Measurements from ENCODE around the gene C19orf12. TPM values are rescaled to one million over a fixed set of nuclear protein-coding genes. Genes with fewer than 3 reads are reported as not detected.

C19orf12 gene
- polyA plus RNA-seq: 10 to 100 TPM; 32.4 to 68.3 (median 60.3) TPM

DNA sequence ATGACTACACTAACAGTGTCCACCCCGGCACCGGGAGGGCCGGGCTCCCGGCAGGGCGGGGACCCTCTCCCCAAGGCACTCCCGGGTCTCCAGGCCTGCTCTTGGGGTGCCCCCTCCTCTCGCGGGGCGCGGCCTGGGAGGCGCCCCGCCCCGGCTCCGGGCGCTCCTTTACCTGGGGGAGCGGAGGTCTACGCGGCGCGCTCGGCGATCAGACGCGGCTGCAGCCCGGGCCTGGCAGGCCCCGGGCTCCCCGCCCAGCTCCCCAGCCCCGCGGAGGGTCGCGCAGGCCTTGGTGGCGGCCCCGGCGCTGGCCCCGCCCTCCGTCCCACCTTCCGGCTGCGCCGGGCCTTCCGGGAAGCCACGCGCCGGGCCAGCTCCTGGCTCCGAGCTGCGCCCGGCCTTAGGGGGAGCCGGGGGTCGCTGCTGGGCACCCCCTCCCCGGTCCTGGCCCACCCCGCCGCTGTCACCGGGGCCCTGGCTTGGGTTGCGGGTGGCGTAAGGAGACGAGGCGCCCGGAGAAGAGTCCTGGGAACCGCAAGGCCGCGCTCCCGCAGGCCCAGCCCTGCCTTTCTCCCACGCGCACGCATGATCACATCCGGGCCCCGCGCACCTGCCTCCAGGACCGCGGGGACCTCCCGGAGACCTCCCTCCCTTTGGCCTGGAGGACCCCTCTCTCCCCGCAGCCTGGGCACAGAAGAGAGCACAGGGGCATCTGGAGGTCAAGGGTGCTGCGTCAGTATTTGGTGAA is at the start of gene C19orf12:
C19orf12 (minus strand) TSS at position 309 of the 748 bp plus-strand sequence. CDS start 6,848 bp downstream, outside the sequence.
- peak; percentile 60 to 71 (median 65) for DNase-seq
- H3K4me1 Mint-ChIP-seq: peaks cover 56 to 62% of the 10 kb centered on the region in 2 donors
- H3K9me3 Mint-ChIP-seq: no peaks in the 10 kb centered on the region
- H3K27me3 Mint-ChIP-seq (ENCODE audit: low read depth in 3 of 3): peaks cover 7 to 23% (median 15%) of the 10 kb centered on the region in 3 donors
- peak within 1 kb of the TSS; percentile 86 to 97 (median 91) for H3K4me3 Mint-ChIP-seq
- H3K27ac Mint-ChIP-seq: peak within 1 kb of the TSS; percentile 92 to 99 (median 94)
- no peaks in the 10 kb centered on the region for H3K36me3 Mint-ChIP-seq

DNA sequence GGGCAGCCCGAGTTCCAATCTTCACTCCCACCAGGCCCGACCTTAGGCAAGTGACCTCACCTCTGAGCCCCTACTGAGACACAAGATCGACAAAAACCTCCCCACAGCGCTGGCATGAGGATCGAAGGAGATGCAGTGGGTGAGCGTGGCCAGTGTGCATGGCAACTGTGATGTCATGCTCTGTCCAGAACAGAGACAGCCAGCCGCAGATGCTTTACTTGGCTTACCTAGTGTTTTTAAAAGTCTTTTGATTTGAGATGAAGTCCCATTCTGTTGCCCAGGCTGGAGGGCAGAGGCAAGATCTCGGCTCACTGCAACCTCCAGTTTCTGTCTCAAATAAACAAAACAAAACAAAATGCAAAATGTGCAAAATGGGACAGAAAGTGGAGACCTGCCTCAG is 49.3 kb upstream of the C19orf12 start:
- no peak for DNase-seq
- H3K27ac Mint-ChIP-seq: no peak overlapping the region

DNA sequence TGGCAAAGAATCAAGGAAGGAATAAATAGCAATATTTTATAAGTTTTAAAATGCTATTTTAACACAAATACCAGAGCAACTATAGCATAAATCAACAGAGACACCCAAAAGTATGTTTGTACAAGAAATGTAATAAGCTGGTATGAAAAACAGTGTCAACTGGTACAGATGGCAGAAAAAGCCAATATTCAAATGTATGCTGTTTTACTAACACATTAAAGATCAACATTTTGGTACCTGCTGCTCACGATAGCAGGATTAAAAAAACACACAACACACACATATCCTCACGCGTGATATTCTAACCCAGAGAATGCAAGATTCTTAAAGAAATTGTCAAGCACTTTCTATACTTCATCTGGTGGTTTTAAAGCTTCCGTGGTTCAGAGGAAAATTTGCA is 48.1 kb upstream of the C19orf12 start:
- Mint-ChIP-seq H3K27ac (no peak overlapping the region), H3K27me3 (ENCODE audit: low read depth in 3 of 3) (peaks cover 0 to 5% (median 5%) of the 10 kb centered on the region in 3 donors), H3K36me3 (no peaks in the 10 kb centered on the region), H3K4me3 (no peak overlapping the region), H3K9me3 (no peaks in the 10 kb centered on the region), H3K4me1 (peaks cover 0 to 2% of the 10 kb centered on the region in 2 donors)
- DNase-seq: no peak

More for the DNA sequence above, 49.3 kb upstream of the C19orf12 start:
- Mint-ChIP-seq H3K27me3 (ENCODE audit: low read depth in 3 of 3) (peaks cover 0 to 7% (median 5%) of the 10 kb centered on the region in 3 donors), H3K4me1 (peaks cover 0 to 2% of the 10 kb centered on the region in 2 donors), H3K4me3 (no peak overlapping the region), H3K9me3 (no peaks in the 10 kb centered on the region), H3K36me3 (no peaks in the 10 kb centered on the region)

DNA sequence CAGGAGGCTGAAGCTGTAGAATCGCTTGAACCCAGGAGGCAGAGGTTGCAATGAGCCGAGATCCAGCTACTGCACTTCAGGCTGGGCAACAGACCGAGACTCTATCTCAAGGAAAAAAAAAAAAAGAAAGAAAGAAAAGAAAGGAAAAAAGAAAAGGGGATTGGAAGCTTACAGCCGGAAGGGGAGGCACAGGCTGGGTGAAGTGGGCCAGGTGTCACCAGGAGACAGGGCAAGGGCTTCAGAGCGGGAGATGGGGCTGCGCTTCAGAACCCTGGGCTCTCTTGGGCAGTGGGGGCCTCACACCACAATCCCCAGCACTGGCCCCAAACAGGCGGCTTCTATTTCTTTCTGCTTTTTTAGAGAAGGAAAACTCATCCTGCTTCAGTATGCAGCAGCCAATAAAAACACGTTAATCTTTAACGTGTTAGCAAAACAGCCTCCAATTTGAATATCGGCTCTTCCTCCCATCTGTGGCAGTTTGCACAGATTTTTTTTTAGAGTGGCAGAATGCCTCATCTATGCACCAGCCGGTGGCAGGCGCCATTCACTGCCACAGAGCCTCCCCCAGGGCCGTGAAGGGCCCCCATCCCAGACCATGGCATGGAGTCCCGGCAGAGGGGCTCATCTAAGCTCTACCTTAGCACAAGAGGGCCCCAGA is 46.6 kb upstream of the C19orf12 start:
- H3K36me3 Mint-ChIP-seq: no peaks in the 10 kb centered on the region
- no peaks in the 10 kb centered on the region for H3K9me3 Mint-ChIP-seq
- H3K4me3 Mint-ChIP-seq: no peak overlapping the region
- no peak for DNase-seq
- H3K27ac Mint-ChIP-seq: no peak overlapping the region
- peaks cover 0 to 2% of the 10 kb centered on the region in 2 donors for H3K4me1 Mint-ChIP-seq
- H3K27me3 Mint-ChIP-seq (ENCODE audit: low read depth in 3 of 3): peaks cover under 1 to 7% (median 3%) of the 10 kb centered on the region in 3 donors

DNA sequence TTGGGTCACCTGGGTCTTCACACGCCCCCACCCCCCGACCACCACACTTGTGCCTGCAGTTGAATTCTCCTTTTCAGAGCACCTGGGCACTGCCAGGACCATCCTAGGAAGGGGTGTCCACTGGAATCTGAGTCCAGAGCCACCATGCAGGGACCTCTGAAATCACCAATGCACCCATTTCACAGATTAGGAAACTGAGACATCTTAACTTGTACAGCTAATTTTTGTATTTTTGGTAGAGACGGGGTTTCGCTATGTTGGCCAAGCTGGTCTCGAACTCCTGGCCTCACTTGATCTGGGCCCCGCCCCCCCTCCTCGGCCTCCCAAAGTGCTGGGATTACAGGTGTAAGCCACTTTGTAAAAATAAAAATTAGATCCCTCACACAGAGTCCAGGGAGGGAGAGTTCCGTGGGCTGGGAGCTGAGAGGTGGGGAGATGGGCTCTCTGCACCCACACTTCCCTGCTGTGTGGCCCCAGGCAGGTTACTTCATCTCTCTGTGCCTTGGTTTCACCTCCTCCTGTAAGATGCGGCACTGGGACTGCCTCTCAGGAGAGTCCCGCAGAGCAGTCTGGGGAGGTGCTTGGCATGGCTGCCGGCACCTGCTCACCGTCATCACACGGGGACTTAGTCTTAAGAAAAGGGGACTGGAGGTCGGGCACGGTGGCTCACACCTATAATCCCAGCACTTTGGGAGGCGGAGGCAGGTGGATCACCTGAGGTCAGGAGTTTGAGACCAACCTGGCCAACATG is 45.9 kb upstream of the C19orf12 start:
- no peak for DNase-seq
- no peaks in the 10 kb centered on the region for H3K36me3 Mint-ChIP-seq
- H3K9me3 Mint-ChIP-seq: no peaks in the 10 kb centered on the region
- H3K27ac Mint-ChIP-seq: no peak overlapping the region
- H3K4me3 Mint-ChIP-seq: peak overlapping the region in 1 of 5 donors; percentile 42
- peaks cover 0 to 7% (median 3%) of the 10 kb centered on the region in 3 donors for H3K27me3 Mint-ChIP-seq (ENCODE audit: low read depth in 3 of 3)
- H3K4me1 Mint-ChIP-seq: peaks cover 0 to 2% of the 10 kb centered on the region in 2 donors

DNA sequence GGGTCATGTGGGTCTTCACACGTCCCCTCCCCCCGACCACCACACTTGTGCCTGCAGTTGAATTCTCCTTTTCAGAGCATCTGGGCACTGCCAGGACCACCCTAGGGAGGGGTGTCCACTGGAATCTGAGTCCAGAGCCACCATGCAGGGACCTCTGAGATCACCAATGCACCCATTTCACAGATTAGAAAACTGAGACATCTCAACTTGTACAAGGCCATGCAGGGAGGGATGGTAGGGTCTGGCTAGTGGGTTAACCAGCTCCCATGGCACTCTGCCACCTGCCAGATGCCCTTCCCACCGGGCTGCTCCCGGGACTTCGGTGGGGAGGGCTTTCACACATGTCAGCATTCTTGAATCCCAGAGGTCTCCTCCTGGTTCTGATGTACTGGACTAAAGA is 44.3 kb upstream of the C19orf12 start:
- Mint-ChIP-seq H3K9me3 (no peaks in the 10 kb centered on the region), H3K36me3 (no peaks in the 10 kb centered on the region), H3K27me3 (ENCODE audit: low read depth in 3 of 3) (peaks cover 0 to 7% (median 3%) of the 10 kb centered on the region in 3 donors), H3K4me1 (peaks cover 0 to 2% of the 10 kb centered on the region in 2 donors), H3K27ac (no peak overlapping the region), H3K4me3 (no peak overlapping the region)
- DNase-seq: no peak

DNA sequence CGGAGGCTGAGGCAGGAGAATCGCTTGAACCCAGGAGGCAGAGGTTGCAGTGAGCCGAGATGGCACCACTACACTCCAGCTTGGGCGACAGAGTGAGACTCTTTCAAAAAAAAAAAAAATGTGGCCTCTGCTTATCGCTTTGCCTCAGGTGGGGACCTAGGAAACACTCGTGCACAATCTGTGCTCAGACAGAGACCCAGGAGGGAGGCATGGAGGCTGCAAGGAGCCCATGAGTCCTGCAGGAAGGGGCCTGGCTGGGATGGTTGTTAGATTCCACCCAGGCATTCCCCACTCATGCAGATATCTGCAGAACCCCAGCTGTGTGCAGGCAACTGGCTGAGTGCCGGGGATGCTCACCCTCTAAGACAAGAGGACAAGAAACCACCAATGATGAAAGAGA is 43.8 kb upstream of the C19orf12 start:
- Mint-ChIP-seq H3K4me3 (no peak overlapping the region), H3K9me3 (no peaks in the 10 kb centered on the region), H3K27me3 (ENCODE audit: low read depth in 3 of 3) (peaks cover 0 to 7% (median 3%) of the 10 kb centered on the region in 3 donors), H3K27ac (no peak overlapping the region), H3K4me1 (peaks cover 0 to 2% of the 10 kb centered on the region in 2 donors), H3K36me3 (no peaks in the 10 kb centered on the region)
- no peak for DNase-seq

DNA sequence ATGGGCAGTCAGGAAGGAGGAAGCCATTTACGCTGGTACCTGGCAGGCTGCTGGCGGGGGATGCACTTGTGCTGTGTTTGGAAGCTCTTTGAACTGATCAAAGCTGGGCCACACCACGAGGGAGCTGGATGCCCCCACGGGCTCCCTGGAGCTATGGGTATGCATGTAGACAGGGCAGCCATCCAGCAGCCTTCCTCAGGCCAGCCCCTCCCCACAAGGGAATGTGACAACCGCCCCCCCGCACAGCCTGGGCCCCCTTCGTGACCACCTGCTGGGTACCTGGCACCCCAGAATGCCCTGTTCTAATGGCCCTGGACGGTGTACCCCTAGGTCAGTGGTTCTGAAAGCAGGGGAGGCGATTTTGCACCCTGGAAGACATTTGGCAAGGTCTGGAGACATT is 42.5 kb upstream of the C19orf12 start:
- DNase-seq: no peak
- Mint-ChIP-seq H3K27ac (no peak overlapping the region), H3K36me3 (no peaks in the 10 kb centered on the region), H3K9me3 (no peaks in the 10 kb centered on the region), H3K4me1 (peaks cover 0 to 2% of the 10 kb centered on the region in 2 donors), H3K4me3 (no peak overlapping the region), H3K27me3 (ENCODE audit: low read depth in 3 of 3) (peaks cover 3 to 4% (median 3%) of the 10 kb centered on the region in 3 donors)

DNA sequence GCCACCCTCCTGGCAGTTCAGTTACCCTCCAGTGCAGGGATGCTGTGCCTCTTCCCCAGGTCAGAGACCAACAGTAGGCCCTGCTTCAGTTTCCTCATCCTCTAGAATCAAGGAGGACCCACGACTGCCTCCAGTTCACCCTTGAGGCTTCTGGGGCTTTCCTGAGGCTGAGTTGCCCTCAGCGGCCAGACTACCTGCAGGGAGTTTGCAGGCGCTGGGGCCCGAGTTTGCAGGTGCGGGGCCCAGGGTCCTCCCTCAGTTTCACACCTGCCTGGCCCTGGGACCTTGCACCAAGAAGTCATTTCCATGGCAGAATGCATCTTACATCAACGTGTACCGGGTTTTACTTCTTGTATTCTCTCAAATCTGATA is 38.9 kb upstream of the C19orf12 start:
- Mint-ChIP-seq H3K27me3 (ENCODE audit: low read depth in 3 of 3) (peaks cover 3 to 6% (median 6%) of the 10 kb centered on the region in 3 donors), H3K4me1 (no peaks in the 10 kb centered on the region), H3K27ac (no peak overlapping the region), H3K36me3 (no peaks in the 10 kb centered on the region), H3K4me3 (no peak overlapping the region), H3K9me3 (no peaks in the 10 kb centered on the region)
- no peak for DNase-seq

DNA sequence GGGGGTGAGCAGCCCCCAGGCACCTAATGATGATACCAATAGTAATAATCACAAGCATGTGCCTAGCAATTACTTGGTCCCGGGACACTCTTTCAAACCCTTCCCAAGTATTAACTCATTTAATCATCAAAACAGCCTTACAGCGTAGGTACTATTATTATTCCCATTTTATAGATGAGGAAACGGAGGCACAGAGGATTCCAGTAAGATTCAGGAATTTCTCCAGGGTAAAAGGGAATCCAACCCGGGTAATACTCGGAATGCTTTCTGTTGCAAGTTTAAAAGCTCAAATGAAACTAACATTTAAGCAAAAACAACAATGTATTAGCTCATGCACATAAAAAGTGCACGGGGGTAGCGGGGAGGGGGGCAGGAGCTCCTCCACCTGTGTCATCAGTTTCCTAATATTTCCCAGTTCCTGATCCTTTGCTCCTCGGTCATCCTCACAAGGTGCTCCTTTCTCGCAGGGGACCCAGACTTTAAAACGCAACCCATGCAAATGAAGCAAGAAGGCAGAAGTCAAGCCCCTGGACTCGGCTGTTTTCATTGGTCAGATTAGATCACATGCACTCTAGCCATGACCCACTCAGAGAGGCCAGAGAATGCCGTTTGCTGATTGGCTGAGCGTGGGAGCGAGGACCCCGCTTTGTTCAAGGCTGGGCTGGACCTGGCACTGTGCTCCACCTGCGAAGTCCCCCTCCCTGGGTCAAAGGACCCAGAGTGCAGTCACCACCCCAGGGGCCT is 38.3 kb upstream of the C19orf12 start:
- no peak for DNase-seq
- Mint-ChIP-seq H3K27ac (no peak overlapping the region), H3K27me3 (ENCODE audit: low read depth in 3 of 3) (peaks cover 3 to 6% (median 6%) of the 10 kb centered on the region in 3 donors), H3K4me3 (no peak overlapping the region), H3K9me3 (no peaks in the 10 kb centered on the region), H3K36me3 (no peaks in the 10 kb centered on the region), H3K4me1 (no peaks in the 10 kb centered on the region)

DNA sequence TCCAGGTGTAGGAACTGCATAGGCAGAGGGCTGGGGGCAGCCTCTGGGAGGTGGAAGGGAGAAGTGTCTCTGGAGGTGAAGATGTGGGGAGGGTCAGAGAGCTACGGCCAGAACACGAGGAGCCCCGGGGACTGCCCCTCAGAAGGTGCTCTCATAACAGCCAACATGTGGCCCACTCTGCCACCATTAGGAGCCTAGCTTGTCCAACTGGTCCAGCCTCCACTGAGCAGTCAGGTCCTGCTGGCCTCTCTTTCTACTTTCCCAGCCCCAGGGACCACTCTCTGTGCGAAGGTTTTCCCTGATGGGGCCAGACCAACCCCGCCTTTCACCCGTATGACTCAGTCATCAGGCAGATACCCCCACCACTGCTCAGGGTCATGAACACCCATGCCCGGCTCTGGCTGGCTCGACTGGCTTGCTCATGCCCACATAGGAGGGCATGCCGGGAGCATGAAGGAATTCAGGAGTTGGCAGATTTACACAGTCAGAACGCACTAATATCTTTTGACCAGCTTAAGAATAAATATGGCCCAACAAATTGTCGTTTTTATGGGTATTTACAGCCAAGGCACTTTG is 37.5 kb upstream of the C19orf12 start:
- H3K27ac Mint-ChIP-seq: peak overlapping the region in 1 of 6 donors; percentile 64
- no peaks in the 10 kb centered on the region for H3K36me3 Mint-ChIP-seq
- H3K9me3 Mint-ChIP-seq: no peaks in the 10 kb centered on the region
- H3K4me1 Mint-ChIP-seq: no peaks in the 10 kb centered on the region
- peaks cover 3 to 8% (median 6%) of the 10 kb centered on the region in 3 donors for H3K27me3 Mint-ChIP-seq (ENCODE audit: low read depth in 3 of 3)
- no peak for DNase-seq
- no peak overlapping the region for H3K4me3 Mint-ChIP-seq

DNA sequence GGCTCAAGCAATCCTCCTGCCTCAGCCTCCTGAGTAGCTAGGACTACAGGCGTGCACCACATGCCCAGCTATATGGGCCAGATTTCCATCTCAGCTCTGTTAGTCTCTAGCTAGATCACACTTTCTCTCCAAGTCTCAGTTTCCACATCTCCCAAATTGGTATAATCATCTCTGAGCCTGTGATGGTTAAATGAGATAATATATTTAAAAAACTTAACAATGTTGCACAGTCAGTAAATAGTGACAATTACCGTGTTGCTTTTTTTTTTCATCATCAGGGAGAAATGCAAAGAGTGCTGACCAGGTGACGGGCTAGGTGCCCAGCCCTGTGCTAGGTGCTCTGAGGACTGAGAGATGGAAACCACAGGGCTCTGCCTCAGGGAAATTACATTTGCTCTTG is 36.9 kb upstream of the C19orf12 start:
- Mint-ChIP-seq H3K36me3 (no peaks in the 10 kb centered on the region), H3K9me3 (no peaks in the 10 kb centered on the region), H3K4me3 (no peak overlapping the region), H3K27ac (no peak overlapping the region), H3K4me1 (no peaks in the 10 kb centered on the region), H3K27me3 (ENCODE audit: low read depth in 3 of 3) (peaks cover 3 to 8% (median 3%) of the 10 kb centered on the region in 3 donors)
- no peak for DNase-seq

DNA sequence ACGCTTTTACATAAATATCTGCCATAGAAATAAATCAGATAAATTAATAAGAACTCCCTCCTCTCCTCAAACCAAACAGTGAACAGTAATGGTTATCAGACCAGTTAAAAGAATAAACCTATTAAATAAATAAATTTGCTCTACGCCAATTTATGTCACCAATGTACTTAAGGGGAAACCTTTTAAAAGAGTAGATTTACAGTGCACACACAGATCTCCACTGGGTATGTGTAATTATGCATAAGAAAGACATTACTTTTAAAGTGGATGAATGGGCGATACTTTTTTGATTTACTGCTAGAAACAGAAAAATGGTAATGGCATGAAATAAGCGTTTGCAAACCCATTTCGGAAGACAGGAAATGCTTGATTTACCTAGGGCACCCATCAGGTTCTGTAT is 34.9 kb upstream of the C19orf12 start:
- Mint-ChIP-seq H3K9me3 (no peaks in the 10 kb centered on the region), H3K36me3 (no peaks in the 10 kb centered on the region), H3K4me1 (no peaks in the 10 kb centered on the region), H3K27ac (no peak overlapping the region), H3K4me3 (no peak overlapping the region), H3K27me3 (ENCODE audit: low read depth in 3 of 3) (peaks cover 3 to 11% (median 3%) of the 10 kb centered on the region in 3 donors)
- no peak for DNase-seq

All from immature natural killer cell (primary cell).